IMR-90 (cell line): ENCODE measurements around the gene DDHD1.

Experiments
- CTCF ChIP-seq: conservative IDR thresholded peaks from 2 replicates; pipeline ENCODE4 v1.5.1; 2012; ENCODE audit warnings: mild to moderate bottlenecking, low read depth, low read length, improper control_type of control experiment
- POLR2A ChIP-seq: IDR thresholded peaks from 2 replicates; pipeline ENCODE4 v1.6.1; 2012; ENCODE audit warnings: mild to moderate bottlenecking, low read depth, low read length
- SMC3 ChIP-seq: fragments of 150-350 bp; IDR thresholded peaks from 2 replicates; pipeline ENCODE4 v1.6.1; 2016; ENCODE audit warnings: low read depth, mild to moderate bottlenecking, antibody characterized with exemption, low read length, moderate library complexity

DNA sequence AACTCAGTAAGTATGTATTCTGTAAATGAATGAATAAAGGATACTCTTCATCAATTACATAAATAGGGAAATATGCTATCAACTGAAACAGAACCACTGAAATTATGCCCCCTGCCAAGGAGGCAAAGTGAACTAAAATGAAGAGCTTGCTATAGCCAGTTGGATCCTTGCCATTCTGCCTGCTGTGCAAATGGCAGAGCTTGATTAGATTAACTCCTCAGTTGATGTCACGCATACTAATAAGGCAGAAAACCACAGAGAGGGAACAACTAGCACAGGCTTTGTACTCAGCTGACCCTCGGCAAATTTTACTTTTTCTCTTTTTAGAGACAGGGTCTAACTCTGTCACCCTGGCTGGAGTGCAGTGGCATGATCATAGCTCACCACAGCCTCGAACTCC, 165.6 kb downstream of the DDHD1 start:
- TF ChIP-seq POLR2A (no peak), SMC3 (no peak), CTCF (no peak)
